ENCODE results near the gene MTIF3.
A peak's percentile ranks its signal among the peaks of the same experiment; 100 is the strongest.

The MTIF3 gene

DNA sequence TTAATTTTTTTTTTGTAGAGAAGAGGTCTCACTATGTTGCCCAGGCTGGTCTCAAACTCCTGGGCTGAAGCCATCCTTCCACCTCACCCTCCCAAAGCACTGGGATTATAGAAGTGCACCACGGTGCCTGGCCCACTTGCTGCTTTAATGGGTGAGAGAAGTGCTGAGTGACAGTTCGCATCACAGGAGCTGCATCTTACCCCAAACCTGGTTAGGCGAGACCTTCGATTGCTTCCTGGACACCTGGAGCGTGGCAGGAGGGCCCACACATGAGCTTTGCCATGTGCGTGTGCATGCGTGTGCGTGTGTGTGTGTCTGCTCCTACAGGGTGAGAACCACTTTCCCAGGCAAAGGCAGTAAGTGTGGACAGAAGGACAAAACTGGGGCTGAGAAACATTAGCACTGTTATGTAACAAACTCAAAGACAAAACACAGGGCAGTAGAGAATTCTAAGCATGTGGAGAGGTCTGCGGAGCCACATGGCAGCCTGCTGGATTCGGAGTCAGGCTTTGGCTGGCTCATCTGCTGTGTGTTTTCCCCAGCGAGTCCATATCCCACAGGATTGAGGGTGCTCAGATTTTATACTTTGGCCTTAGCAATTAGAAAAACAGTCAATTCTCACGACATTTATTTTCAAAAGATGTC is 11.7 kb upstream of the MTIF3 start:
- FAIRE-seq (no peak), DNase-seq (ENCODE audit: insufficient read length, low spot score) (no peak)

DNA sequence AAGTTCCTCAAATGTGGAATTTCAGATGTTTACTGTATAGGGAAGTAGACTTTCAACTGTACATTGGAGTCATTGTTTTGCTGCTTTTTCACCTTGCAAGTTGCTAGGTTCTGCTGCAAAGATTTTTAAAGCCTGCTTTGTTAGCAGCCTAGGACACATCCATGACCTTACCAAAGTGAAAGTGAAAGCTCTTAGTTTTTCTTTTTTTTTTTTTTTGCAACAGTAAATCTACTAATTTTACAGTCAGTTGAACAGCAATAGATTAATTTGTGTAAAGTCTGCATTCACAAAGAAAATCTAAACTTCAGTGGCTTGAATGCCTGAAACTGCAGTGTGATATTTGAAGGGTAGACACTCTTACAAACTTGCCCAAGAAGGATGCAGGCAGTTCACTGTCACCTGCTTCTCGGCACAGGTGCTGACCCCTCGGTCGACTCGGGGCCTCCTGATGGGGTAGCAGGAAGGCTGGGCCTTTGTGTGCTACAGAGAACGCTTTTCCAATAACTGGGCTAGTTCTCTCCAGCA is 5.0 kb upstream of the MTIF3 start:
- DNase-seq (ENCODE audit: insufficient read length, low spot score), result no peak
- FAIRE-seq, result no peak

DNA sequence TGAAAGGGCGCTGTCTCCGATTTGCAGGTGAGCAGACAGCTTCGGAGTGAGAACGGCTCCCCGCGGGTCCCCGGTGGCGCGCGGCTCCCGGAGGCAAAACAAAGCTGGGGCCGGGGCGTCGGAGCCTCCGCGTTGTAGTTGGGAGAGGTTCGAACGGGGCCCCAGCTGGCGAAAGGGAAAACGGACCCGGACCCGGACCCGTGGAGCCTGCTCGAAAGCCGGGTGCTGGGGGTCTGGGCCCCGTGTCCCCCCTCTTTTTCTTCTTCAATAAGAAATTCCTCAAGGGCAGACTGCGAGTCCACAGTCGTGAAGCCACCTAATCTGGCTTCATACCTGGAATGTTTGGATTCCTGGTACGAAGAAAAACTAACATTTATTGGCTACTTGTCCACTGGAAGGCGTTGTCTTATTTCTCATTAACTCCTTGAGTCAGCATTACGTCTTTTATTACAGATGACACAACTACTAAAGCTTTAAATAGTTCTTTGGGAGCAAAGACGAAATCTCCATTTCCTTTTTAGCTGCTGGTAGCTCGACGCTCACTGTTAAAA is 632 bp upstream of the MTIF3 start:
- FAIRE-seq (no peak), DNase-seq (ENCODE audit: insufficient read length, low spot score) (no peak)

DNA sequence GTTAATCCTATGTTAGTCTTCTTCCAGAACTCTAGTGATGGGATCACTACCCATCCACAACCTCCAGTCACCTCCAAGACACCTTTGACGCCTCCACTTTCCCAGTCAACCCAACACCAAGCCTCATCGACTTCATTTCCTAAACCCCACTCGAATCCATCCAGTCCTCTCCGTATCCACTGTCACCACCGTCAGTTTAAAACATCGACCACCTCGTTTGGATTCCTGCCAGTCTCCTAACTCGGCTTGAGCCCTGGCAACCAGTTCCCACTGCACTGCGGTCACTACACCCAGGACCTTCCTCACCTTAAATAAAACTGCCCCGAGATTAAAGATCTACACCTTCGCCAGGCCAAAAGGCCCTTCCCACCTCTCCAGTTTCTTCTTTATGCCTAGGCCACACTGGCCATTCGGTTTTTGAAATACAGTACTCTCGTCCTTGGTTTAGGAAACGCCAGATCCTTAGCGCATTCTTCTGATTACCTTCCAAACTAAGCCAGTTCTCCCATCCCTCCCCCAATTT is 1.2 kb downstream of the MTIF3 start:
- DNase-seq (ENCODE audit: insufficient read length, low spot score), result no peak
- no peak for FAIRE-seq

DNA sequence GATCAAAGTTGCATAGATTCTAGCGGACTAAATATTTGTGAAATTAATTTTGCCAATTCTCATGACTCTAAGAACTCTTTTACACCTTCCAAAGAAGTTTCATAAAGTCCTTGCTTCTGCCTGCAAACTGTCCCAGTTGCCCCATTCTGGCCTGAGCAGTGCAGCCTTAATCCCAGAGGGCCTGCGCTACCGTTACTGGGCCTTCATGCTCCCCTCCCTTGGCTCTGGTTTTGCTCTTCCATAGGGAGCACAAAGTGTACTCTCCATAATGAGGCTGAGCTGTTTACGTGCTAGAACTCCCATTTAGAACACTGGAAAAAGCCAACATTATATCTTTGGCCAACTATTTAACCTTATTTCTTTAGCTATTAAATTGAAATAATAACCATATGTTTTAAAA is 2.1 kb downstream of the MTIF3 start:
- FAIRE-seq (no peak), DNase-seq (ENCODE audit: insufficient read length, low spot score) (no peak)

DNA sequence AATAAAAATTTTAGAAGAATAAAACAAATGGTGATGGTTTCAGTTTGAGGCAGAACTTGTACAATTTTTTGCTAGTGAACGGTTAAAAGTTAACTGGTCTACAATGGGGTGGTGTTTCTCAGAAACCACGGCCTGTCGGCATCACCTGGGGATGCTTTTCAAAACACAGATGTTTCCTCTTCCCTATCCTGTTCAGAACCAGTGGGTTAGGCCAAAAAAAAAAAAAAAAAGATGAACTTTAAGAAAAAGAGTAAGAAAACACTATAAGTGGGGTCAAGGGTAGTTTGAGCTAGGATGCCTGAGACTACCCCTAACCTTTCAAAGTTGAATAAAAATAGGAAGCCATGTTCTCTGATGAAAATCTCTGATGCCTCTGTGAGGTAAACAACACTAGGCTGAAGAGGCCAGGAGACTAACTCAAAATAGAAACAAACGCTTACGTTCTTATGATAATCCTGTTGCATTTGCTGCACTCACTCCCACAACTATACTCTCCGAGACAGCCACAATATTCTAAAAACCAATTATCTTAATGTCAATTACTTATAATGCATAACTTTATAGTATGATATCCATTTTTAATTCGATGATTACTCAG is 3.3 kb downstream of the MTIF3 start:
- DNase-seq (ENCODE audit: insufficient read length, low spot score) (peak; percentile 25), FAIRE-seq (peak; percentile 88)

DNA sequence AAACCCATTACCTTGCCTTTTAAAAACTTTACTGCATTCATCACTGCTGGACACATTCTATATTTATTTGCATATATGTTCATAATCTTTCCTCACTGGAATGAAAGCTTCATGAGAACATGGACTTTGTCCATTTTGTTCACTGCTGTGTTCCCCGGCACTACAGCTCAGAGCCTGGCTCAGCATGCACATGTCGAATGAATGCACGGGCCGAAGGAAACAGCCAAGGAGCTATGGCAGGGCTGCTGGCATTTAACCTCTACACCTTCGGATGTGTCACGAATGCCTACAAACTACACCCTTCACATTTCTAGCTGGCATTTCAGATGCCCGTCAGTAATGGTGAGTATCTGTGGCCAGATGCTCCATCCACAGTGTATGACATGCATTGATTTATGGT is 7.6 kb downstream of the MTIF3 start:
- FAIRE-seq, result no peak

DNA sequence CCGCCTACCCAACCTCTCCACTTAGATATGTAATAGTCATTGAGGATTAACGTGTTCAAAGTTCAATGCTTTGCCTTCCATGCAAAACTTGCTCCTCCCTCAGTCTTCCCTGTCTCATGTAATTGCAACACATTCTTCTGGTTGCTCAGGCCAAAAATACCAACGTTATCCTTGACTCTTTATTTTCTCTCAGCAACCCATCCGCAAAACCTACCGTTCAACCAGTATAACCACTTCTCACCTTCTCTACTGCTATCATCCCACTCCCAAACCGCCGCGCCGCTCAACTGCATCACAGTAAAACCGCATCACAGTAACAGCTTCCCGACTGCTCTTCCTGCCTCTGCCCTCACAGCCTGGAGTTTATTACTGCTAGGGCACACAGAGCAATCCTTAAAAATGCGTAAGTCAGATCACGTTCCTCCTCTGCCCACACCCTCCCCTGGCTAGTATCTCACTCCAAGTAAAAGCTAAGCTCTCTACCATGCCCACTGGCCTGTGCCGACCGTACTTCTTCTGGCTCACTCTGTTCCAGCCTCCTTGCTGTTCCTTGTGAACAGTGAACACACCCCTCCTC is 8.2 kb downstream of the MTIF3 start:
- peak; percentile 28 for FAIRE-seq
- no peak for DNase-seq (ENCODE audit: insufficient read length, low spot score)

More for the DNA sequence above, 7.6 kb downstream of the MTIF3 start:
- DNase-seq (ENCODE audit: insufficient read length, low spot score), result no peak

DNA sequence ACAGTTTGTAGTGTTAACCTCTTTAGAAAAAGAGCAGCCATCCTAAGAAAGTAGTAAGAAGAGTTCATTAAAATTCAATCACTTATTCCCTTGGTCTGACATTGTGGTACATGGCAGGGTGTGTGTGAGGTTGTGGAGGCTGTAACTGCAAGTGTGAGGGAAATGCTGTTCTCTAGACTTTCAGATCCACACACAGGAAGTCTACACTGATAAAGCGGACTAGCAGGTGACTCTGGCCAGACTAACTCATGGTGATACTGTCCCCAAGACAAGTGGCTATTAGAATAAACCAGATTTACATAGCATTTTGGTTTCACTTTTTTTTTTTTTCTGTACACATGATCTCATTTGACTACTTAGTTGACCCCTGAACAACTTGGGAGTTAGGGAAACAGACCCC is 10.0 kb downstream of the MTIF3 start:
- FAIRE-seq, result peak; percentile 81
- DNase-seq (ENCODE audit: insufficient read length, low spot score), result peak; percentile 17

DNA sequence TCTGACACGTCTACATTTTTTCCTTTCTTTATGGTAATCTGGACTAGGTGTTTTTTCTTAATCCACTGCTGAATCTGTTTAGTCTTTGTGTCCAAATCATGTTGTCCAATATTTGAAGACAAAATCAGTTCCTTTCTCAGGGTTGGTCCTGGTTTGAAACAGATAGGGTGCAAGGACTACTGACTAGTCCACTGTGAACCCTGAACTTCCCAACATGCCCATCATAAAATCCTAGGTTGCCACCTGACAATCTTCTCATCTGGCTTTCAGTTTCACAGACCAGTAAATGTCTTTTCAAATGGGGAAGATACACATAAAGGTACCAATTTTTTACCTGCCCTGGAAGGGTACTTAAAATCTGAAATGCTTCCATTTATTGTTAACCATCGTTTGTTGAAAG is 13.2 kb downstream of the MTIF3 start:
- FAIRE-seq (no peak), DNase-seq (ENCODE audit: insufficient read length, low spot score) (no peak)

DNA sequence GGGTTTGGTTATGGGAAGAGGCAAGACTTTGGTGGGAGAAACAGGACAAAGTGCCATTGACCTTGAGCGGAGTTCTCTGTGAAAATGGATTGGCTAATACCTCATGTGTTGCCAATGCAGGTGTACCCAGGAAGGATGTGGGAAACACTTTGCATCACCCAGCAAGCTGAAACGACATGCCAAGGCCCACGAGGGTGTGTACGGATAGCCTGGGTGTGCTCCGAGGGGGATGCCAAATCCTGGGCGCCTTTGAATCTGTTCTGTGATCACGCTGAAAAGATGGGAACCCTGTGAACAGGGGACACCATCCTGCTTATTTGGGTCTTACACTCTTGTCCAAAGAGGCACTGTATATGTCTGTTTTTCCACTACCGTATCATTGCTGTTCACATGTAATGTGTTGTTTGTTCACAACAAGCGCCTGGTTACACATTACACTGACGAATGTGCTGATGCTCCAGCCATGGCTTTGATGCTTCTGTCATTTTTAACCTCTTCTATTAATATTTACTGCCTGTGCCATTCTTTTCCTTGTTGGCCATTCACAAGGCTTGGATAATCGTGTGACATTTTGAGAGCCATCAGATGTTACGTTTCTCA is 17.7 kb downstream of the MTIF3 start:
- no peak for FAIRE-seq

DNA sequence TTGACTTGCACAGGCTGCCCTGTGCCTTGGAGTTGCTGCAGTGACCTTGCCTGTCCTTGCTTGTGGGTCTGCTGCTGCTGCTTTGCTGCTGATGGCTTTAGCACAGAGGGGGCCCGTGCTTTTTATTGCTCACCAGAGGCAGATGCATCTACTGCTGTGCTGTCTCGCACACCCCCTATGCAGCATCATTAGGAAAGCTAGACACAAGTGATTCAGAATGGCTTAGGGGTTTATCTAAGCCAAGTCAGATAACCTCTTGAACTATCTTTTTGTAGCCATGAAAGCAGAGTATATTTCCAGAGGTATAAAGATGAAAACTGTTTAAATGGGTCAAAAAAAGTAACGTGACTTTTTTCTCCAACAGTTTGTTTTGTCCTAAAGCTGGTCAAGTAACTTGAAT is 18.2 kb downstream of the MTIF3 start:
- FAIRE-seq, result no peak

More for the DNA sequence above, 17.7 kb downstream of the MTIF3 start:
- DNase-seq (ENCODE audit: insufficient read length, low spot score), result no peak

DNA sequence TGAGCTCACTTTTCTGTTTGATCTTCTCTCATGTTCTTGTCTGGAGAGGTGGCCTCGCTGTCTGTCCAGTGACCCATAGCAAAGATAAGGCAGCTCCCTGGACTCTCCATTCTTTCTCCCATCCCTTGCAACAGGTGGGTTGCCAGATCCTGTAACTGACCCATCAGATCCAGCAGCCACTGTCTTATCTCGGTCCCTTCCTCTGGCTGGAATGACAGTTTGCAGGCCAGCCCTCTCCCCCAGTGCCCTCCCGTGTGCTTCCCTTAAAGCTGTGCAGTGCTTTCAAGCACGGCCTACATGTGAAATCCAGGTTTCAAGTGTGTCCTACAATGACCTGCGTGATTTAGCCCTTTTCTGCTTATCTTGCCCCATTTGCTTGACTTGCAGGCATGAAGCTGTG is 22.2 kb downstream of the MTIF3 start:
- FAIRE-seq, result no peak
- no peak for DNase-seq (ENCODE audit: insufficient read length, low spot score)

More for the DNA sequence above, 18.2 kb downstream of the MTIF3 start:
- DNase-seq (ENCODE audit: insufficient read length, low spot score), result no peak

DNA sequence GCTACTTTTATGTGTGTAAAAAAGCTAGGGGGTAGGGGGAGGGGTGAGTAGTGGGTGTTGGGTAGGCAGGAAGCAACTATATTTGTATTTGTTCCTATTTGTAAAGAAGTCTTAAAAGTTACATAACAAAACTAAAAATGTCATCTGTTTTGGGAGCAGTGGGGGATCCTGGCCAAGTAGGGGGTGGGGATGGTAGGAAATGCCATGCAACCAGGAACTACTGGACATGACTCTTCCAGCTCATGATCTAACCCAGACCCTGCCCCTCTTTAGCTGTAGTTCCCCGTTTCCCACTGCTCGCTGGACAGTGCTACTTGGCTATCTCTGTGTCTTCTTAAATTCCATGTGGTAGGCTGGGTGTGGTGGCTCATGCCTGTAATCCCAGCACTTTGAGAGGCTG is 22.7 kb downstream of the MTIF3 start:
- DNase-seq (ENCODE audit: insufficient read length, low spot score), result no peak
- no peak for FAIRE-seq

DNA sequence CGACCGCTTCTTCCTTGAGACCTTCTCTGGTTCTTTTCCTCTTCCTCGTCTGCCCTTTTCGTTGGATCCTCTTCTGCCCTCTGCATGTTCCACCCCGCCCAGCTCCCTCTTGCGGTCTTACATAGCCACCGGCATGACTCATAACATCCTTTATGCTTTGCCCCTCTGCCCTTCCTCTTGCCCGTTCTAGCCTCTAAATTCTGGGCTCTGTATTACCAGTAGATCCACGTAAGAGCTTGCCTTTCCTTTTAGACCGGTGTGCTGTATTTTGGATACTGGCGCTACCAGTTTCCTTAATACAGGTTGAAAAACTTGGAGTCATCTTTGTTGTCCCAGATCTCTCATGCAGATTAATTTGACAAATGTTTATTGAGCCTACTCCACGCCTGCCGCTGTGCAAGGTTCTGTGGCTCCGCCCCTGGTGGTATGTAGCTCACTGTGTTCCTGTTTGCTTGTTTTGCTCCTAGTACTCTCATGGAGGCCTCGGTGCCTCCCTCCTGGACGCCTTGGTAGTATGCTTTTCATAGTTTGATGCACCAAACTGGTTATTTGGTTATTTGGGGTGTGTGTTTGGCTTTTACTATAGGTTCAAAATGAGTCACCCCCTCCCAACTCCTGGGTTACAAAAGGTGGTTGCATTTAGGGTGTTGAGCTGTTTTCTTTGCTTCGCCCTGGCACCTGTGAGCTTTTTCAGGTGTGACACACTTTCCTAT is 24.3 kb downstream of the MTIF3 start:
- FAIRE-seq (peak; percentile 98), DNase-seq (ENCODE audit: insufficient read length, low spot score) (no peak)

DNA sequence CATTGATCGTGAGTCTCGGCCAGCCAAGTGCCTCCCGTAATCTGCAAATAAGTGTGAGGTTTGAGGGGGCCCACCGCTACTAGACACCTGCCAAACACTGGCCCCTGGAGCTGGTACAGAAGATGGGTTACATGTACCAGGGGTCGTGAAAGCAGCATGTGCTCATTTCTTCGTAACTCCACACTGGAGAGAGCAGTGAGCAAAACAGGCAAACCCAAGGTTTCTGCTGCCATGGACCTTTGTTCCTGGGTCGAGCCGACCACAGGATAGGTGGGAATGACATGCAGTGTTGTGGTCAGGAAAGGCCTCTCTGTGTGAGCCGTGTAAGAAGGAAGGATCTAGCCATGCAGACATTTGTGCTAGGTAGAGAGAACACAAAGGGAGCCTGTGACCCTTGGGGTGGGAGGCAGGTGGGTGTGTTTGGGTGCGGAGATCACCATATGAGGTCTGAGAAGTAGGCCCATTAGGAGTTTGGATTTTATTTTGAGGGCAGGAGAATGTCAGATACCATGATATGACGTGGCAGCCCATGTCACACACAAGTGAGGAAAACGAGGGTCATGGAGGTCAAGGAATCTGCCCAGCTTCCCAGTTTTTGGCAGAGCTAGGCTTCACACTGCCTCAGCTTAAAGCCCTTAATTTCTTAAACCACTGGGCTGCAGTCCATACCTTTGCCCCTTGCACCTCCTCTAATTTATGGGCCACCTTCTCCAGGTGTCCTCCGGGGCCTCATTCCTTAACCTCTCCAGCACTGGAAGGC is 25.0 kb downstream of the MTIF3 start:
- DNase-seq (ENCODE audit: insufficient read length, low spot score) (no peak), FAIRE-seq (peak; percentile 57)

DNA sequence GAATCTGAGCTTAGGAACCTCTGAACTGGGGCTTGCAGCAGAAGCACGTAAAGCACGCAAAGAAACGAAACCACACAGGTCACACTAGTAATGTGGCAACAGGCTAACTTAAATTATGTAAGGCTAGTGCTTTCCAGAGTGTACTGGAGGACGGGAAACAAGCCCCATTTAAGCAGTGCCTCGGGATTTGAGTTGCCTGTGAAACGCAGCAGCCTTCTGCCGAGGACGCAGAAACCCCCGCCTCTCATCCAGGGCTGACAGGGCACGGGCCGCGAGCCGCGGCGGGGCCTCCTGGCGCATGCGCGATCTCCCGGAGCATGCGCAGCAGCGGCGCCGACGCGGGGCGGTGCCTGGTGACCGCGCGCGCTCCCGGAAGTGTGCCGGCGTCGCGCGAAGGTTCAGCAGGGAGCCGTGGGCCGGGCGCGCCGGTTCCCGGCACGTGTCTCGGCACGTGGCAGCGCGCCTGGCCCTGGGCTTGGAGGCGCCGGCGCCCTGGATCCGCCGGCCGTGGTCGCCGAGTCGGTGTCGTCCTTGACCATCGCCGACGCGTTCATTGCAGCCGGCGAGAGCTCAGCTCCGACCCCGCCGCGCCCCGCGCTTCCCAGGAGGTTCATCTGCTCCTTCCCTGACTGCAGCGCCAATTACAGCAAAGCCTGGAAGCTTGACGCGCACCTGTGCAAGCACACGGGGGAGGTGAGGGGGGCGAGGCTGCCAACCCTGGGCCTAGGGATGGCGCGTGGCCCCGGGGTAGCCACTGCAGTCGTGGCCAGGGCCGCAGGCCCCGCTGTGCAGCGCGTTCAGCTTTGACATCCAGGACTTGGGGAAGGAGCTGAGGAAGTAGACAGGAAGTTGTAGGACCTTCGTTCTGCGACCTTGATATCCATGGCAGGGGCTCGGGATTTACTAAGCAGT is 25.9 kb downstream of the MTIF3 start, which contains the start of gene GTF3A:
TSS of gene GTF3A (plus strand) at position 374 of the 912 bp plus-strand sequence.
- DNase-seq (ENCODE audit: insufficient read length, low spot score) (peak; percentile 85), FAIRE-seq (peak; percentile 95)

DNA sequence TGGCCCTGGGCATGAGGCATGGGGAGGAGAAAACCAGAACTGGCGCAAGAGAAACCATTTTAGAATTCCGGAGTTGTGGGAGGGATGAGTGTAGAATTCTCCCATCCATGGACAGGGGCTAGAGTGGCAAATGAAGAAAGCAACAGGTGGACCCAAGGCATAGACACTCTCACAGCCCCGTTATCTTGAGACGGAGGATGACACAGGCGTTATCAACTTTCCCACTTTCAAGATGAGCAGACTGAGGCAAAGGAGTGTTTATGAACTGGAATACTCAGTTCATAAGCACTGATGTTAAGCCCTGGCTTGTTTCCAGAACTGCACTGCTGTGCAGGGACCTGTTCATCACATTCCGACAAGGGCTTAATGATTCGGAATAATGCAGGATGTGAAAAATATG is 27.0 kb downstream of the MTIF3 start:
- no peak for FAIRE-seq

More for the DNA sequence above, 27.0 kb downstream of the MTIF3 start:
- DNase-seq (ENCODE audit: insufficient read length, low spot score), result no peak

Measured in GM19239 (cell line).